NCI-H2227 treated with DMSO at 0.1 percent for 48 hours (cell line): Measurements from ENCODE around the gene OR2AP1.
"Not testable (repeated sequence)": the region's sequence is repeated elsewhere in the genome, so short reads cannot be mapped to it uniquely, and the experiment has no call there.

ENCODE experiments used
- DNase-seq: peaks from one replicate; lab custom pipeline; 2025; lab: John Stamatoyannopoulos, UW

The OR2AP1 gene

DNA sequence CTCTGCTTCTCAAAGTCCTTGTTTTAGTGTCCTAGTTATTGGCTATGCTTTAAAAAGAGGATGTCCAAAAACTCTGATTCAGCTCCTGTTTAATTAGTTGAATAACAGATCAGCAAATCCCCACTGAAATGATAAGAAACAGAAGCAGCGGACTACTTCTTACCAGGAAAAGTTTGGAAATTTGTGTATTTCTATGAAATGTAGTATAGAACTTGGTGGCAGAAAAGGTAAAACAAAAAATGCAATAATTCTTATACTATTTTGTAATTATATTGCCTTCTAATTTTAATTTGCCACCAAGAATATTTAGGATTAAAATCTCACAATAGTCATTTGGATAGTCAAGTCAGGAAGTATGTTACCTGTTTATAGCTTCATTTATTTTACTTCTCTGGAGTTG is at the start of gene OR2AP1:
Gene OR2AP1 (plus strand): TSS at position 301 of the 400 bp plus-strand sequence. CDS start 1,947 bp downstream, outside the sequence.
- no peak for DNase-seq

DNA sequence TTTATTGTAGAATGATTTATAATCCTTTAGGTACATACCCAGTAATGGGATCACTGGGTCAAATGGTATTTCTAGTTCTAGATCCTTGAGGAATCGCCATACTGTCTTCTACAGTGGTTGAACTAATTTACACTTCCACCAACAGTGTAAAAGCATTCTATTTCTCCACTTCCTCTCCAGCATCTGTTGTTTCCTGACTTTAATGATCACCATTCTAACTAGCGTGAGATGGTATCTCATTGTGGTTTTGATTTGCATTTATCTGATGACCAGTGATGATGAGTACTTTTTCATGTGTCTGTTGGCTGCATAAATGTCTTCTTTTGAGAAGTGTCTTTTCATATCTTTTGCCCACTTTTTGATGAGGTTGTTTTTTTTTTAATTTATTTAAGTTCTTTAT is 24.0 kb upstream of the OR2AP1 start:
- DNase-seq, result not testable (repeated sequence)

DNA sequence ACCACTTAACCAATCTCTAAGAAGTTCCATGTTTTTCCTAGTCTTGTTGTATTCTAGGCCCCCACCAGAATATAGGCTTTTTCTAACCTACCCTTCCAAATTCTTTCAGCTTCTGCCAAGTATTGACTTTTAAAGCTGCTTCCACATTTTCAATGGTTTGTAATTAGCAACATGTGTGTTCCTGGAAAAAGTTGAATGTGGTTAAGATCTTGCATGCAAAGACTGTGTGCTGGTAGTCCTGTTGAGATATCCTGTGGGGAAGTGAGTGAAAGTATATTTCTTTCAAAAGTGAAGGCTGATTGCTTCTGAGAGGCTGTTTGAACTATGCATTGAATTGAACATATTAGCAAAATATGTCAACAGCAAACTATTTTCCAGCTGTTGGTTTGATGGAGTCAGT is 23.5 kb upstream of the OR2AP1 start:
- DNase-seq, result no peak

DNA sequence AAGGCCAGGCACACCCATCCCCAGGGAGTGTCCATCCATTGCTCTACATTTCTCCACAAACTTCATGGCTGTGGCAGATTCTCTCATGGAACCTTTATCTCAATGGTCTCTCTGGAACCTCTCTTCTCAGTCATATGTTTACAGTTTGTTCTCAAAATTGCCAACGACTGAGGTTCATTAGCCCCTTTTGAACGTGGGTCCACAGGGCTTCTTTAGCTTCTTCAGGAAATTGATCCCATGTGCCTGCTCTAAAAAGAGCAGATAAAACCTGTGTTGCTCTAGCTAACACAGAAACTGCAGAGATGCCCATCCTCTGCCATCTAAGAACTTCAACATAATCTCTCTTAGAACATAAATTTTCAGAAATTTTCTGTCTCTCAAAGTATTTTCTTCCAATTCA is 23.0 kb upstream of the OR2AP1 start, which contains the start of gene OR6C4:
Gene OR6C4 (plus strand): TSS at position 301 of the 400 bp plus-strand sequence. CDS start 1,625 bp downstream, outside the sequence.
- no peak for DNase-seq

DNA sequence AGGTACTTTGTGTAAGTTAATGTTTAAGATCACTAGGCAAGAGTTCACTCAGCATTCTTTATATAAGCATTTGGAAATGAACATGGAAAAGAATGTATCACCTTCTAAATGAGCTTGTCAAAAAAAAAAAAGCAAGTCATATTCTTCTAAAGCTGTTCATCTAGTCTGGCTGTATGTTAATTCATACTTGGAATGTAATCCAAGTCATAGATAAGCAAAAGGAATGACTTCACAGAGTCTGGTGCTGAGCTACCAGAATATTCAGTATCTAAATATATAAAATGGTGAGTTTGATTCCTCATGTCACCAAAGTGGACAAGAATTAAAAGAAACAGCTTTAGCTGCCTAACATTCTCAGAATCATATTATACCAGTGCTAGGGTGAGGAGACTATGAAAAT is 18.0 kb upstream of the OR2AP1 start:
- DNase-seq, result no peak

DNA sequence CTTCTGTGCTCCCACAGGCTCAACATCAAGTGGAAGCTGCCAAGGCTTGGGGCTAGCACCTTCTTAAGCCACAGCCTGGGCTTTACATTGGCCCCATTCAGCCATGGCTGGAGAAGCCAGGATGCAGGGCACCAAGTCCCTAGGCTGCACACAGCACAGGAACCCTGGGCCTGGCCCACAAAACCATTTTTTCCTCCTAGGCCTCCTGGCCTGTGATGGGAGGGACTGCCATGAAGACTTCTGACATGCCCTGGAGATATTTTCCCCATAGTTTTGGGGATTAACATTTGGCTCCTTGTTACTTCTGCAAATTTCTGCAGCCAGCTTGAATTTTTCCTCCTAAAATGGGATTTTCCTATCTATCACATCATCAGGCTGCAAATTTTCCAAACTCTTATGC is 2.2 kb upstream of the OR2AP1 start:
- DNase-seq, result not testable (repeated sequence)

DNA sequence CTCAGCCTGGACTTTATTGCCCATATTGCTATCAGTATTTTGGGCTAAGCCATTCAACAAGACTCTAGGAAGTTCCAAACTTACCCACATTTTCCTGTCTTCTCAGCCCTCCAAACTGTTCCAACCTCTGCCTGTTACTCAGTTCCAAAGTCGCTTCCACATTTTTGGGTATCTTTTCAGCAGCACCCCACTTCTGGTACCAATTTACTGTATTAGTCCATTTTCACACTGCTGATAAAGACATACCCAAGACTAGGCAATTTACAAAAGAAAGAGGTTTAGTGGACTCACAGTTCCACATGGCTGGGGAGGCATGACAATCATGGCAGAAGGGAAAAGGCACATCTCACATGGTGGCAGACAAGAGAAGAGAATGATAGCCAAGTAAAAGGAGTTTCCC is 1.6 kb upstream of the OR2AP1 start:
- not testable (repeated sequence) for DNase-seq

DNA sequence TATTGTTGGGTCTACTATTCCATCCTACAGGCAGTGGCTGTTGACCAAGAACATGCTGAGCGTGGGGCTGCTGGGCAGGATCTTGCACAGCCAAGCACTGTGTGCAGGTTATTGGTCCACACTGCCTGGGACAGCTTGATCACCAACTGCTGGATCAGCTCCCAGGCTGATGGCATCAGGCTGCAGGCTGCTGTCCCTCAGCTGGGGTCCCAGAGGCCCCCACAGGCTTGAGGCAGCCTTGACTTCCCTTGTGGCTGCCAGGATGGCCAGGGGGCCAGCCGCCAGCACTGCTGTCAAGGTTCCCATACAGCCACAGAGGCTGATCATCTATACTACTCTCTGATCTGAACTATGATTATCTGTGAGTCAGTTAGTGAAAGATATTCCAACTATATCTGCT is 9.8 kb downstream of the OR2AP1 start:
- no peak for DNase-seq

DNA sequence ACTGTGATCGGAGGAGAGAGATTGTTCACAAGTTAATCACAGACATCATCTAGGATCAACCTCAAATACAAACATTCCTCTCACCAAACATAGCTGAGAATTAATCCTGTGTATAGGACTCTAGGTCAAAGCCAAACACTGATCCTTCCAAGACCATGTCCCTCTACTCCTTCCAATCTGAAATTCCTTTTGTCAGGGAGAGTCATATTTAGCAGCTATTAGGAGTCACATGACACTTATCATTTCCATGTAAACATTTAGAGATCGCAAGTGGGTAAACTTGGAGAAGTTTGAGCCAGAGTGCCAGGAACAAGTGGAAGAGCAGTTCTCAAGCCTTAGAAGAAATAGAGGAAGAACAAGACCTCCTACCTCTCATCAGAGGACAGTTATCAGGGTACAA is 13.5 kb downstream of the OR2AP1 start:
- no peak for DNase-seq

DNA sequence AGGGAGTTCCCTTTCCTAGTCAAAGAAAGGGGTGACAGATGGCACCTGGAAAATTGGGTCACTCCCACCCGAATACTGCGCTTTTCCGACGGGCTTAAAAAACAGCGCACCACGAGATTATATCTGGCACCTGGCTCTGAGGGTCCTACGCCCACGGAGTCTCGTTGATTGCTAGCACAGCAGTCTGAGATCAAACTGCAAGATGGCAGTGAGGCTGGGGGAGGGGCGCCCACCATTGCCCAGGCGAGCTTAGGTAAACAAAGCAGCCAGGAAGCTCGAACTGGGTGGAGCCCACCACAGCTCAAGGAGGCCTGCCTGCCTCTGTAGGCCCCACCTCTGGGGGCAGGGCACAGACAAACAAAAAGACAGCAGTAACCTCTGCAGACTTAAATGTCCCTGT is 17.9 kb downstream of the OR2AP1 start:
- not testable (repeated sequence) for DNase-seq

DNA sequence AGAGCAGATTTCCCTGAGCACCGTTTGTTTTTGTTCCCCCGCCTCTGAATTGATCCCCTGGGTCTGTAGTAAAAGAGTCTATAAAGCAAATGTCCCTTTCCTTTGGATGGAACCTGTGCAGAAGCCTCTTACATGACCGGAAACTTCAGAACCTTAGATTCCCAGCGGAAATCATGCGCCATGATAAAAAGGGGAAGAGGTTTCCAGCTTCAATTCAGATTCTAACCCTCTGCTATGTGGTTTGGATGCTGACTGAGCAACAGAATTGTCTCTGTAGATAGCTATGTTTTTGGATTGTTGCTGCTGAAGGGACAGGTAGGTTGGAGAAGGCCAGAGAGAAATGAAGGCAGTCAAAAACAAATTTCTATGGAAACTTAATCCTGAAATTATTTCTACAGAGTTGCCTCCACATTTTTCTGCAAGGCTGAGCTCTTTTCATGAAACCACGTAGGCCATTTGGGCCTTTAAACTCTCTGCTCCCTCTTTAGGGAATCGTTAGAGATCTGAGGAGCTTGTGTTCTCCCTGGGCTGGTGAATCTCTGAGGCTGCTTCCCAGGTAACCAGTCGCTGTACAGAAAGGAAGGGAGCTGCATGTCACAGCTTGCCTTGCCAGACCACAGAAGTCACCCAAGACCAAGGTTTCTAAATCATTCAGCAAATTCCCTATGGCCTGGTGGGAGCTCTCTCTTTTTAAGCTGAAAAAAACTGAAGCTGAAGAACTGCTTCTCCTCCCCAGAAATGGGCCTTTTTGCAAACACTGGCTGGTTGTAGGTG is 35.7 kb downstream of the OR2AP1 start:
- DNase-seq, result no peak

DNA sequence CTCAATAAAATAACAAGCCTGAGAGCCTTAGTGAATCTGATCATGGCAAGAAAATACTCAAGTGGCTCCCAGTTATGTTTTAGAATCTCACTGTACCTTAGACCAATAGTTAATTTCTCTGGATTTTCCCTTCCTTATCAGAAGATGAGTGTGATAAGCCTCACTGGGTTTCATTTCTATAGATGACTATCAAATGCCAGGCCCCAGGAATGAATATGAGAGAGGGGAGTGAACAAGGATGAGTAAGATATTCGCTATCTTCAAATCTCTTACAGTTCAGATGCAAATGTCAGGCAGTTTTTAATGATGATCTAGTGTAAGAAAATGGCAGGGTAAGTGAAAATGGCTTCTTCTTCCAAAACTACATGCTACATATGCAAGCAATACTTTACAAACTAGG is 38.3 kb downstream of the OR2AP1 start:
- no peak for DNase-seq

DNA sequence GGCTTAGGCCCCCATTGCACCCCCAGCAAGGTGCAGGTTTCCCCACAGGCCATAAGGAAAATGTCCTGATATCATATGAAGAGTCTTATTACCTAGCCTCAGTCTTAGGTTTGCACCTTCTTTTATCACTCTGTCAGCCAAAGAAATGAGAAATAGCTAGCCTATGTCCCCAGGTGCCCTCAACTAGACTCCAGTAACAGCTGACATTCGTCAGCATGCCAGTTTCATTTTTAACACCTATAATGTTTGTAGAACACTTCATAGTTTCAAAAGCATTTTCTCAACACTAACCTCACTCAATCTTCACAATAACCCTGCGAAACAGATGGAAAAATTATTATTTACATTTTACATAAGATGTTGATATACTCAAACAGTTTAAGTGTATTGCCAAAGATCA is 40.4 kb downstream of the OR2AP1 start:
- DNase-seq, result no peak

DNA sequence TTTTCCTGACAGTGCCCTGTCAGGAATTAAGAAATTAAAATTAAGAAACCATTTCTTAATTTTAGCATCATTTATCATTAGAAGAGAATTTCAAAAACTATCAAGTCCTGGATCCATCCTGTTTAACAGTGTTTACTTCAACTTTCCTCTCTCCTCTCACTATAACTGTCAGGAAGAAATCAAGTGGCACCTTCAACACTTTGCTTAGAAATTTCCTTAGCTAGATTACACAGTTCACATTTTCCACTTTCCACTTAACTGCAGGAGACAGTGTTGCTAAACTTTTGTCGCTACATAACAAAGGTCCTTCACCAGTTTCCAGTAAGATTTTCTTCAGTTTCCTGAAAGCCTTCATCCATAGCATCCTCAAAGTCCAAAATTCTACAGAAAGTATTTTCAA is 42.5 kb downstream of the OR2AP1 start:
- DNase-seq, result no peak

DNA sequence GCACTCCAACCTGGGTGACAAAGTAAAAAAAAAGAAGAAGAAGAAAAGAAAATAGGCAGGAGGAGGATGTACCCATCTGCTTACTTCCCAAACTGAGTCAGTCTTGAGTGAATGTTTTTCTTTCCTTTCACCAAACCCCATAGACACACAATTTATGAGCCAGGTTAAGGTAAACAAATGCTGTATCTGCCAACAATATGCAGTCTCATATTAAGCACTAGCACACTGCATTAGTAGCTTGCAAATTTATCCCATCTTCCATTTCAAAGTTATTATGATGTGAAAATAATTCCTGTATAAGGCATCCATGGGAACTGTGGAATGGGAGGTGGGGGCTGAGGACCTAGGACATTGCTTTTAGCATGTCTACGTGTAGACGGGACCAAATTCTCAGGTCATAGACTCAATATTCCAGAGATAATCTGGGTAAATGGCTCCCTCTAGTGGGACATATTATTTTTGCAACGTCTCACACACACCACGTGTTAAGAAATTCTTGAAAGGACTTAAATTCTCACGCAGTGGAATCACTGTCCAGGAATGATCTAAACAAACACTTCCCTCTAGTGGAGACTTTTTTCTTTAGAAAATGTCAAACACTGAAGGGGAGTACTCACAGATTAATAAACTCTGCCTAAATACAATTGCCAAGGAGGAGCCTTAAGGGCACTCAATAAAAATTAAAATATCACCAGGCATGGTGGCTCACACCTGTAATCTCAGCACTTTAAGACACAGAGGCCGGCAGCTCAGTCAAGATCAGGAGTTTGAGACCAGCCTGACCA is 47.3 kb downstream of the OR2AP1 start:
- DNase-seq, result peak; percentile 55

DNA sequence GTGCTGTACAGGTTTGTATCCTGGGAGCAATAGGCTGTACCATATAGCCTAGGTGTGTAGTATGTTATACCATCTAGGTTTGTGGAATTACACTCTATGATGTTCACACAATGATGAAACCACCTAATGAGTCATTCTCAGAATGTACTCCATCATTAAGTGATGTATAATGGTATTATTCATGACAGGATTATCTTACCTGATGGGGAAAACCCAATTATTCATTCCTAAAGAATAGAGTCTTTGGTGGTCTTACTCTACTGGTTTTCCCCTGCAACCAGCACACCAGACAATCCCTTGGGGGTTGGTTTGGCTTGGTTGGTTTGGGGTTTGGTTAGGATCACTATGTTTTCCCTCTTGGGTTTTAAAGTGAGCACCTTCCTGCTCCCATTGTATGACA is 51.8 kb downstream of the OR2AP1 start:
- no peak for DNase-seq
